Left ventricle myocardium inferior (tissue), 1 donor: ENCODE measurements around the gene ZNF140. TPM values are rescaled to one million over a fixed set of nuclear protein-coding genes. Genes with fewer than 3 reads are reported as not detected.

Experiments
- DNase-seq: peaks from one replicate; pipeline ENCODE4 v3.0.0-alpha.2; 2020
- H3K27ac ChIP-seq: fragments of 200-600 bp; replicated peaks from 2 replicates; pipeline ENCODE4 v1.8.0; 2021
- H3K27me3 ChIP-seq: fragments of 200-600 bp; 2 replicates; pipeline ENCODE4 v1.8.0; 2021; ENCODE audit warnings: low read depth
- H3K36me3 ChIP-seq: fragments of 200-600 bp; 2 replicates; pipeline ENCODE4 v1.8.0; 2021
- H3K4me1 ChIP-seq: fragments of 200-600 bp; 2 replicates; pipeline ENCODE4 v1.8.0; 2021
- H3K4me3 ChIP-seq: fragments of 200-600 bp; 2 replicates; pipeline ENCODE4 v1.8.0; 2021; ENCODE audit warnings: mild to moderate bottlenecking, moderate library complexity
- H3K9me3 ChIP-seq: fragments of 200-600 bp; replicated peaks from 2 replicates; pipeline ENCODE4 v1.8.0; 2021
- CTCF ChIP-seq: fragments of 200-600 bp; IDR thresholded peaks from 2 replicates; pipeline ENCODE4 v1.8.0; 2021; ENCODE audit warnings: antibody characterized with exemption, mild to moderate bottlenecking, borderline replicate concordance
- intact Hi-C: fragments of 100-400 bp; cut with micrococcal nuclease; formaldehyde crosslinking; loops from one replicate; pipeline ENCODE4 v1.11.0; 2022
- total RNA-seq: library from RNA; stranded (reverse); fragmentation: NEBNext Ultra II Directional; extraction: Animal tissue kit (Norgen Biotek cat#: 25700); gene quantifications from one replicate; pipeline ENCODE4 v1.2.1, GENCODE V29; 2021
- donor health status: DM: no; HTN: yes; CAD: no; lungs with severe emphysema.

The ZNF140 gene
- total RNA-seq, 1 donor from 2014 or later: 6.7 TPM

- Histone ChIP-seq H3K27ac (peak overlapping the region; percentile 95), H3K27me3 (no peaks in the 10 kb centered on the region), H3K36me3 (peaks cover 52% of the 10 kb centered on the region), H3K9me3 (peaks cover 83% of the 10 kb centered on the region), H3K4me1 (peaks cover 28% of the 10 kb centered on the region), H3K4me3 (peak overlapping the region; percentile 76)
- intact Hi-C loops: loop anchor here (2.0 kb wide), 1 partner anchor 50 kb away; the partner anchor contains the start of genes ZNF10 and ZNF891
- TF ChIP-seq CTCF: no peak
- no peak for DNase-seq
Measured at GRCh38 chr12:133081159-133081780, 547 bp downstream of the ZNF140 start.

- H3K9me3 ChIP-seq: peaks cover 83% of the 10 kb centered on the region
- no peak for DNase-seq
- H3K27me3 ChIP-seq: no peaks in the 10 kb centered on the region
- no peak overlapping the region for H3K4me3 ChIP-seq
- no peak overlapping the region for H3K27ac ChIP-seq
- peaks cover 72% of the 10 kb centered on the region for H3K36me3 ChIP-seq
- peaks cover 28% of the 10 kb centered on the region for H3K4me1 ChIP-seq
- intact Hi-C loops: no loop called here
- no peak for TF ChIP-seq CTCF
Measured at GRCh38 chr12:133083345-133083744, 2.6 kb downstream of the ZNF140 start.

- TF ChIP-seq CTCF: no peak
- intact Hi-C loops: no loop called here
- peaks cover 100% of the 10 kb centered on the region for H3K36me3 ChIP-seq
Measured at GRCh38 chr12:133105620-133106019, 24.9 kb downstream of the ZNF140 start.

GRCh38 chr12:133106253-133106652 lies 25.5 kb downstream of the ZNF140 start:
- Histone ChIP-seq H3K27me3 (no peaks in the 10 kb centered on the region), H3K9me3 (peaks cover 100% of the 10 kb centered on the region), H3K4me3 (no peak overlapping the region), H3K36me3 (peaks cover 100% of the 10 kb centered on the region), H3K27ac (no peak overlapping the region), H3K4me1 (no peaks in the 10 kb centered on the region)
- no peak for TF ChIP-seq CTCF
- intact Hi-C loops: no loop called here
- DNase-seq: no peak

More at GRCh38 chr12:133105620-133106019, 24.9 kb downstream of the ZNF140 start:
- H3K4me3 ChIP-seq: no peak overlapping the region
- no peak overlapping the region for H3K27ac ChIP-seq
- no peaks in the 10 kb centered on the region for H3K27me3 ChIP-seq
- peaks cover 100% of the 10 kb centered on the region for H3K9me3 ChIP-seq
- DNase-seq: no peak
- H3K4me1 ChIP-seq: no peaks in the 10 kb centered on the region

GRCh38 chr12:133107121-133107520 lies 26.4 kb downstream of the ZNF140 start:
- no peak overlapping the region for H3K27ac ChIP-seq
- H3K36me3 ChIP-seq: peaks cover 97% of the 10 kb centered on the region
- no peak overlapping the region for H3K4me3 ChIP-seq
- no peak for DNase-seq
- no peak for TF ChIP-seq CTCF
- intact Hi-C loops: no loop called here
- no peaks in the 10 kb centered on the region for H3K27me3 ChIP-seq
- H3K4me1 ChIP-seq: no peaks in the 10 kb centered on the region
- H3K9me3 ChIP-seq: peaks cover 100% of the 10 kb centered on the region
